Stimulated activated CD4-positive, alpha-beta T cell treated with anti-CD3 and anti-CD28 coated beads, Interleukin-1b, Interleukin-23, amount 100 ng/mL, for 24 hours (primary cell): ENCODE data around the gene DCXR.

ENCODE experiments used
- DNase-seq, 4 experiments: peaks; one replicate each; pipeline ENCODE4 v3.0.0-alpha.2; 2020; ENCODE audit warnings: low read depth in 4 of 4, low spot score in 1 of 4

DCXR gene

GRCh38 chr17:82023447-82024241, 13.9 kb downstream of the DCXR start:
- peak in 1 of 4 experiments; percentile 20 for DNase-seq

- DNase-seq = peak; percentile 98 to 100 (median 100)
Measured at GRCh38 chr17:82022981-82023446, 14.5 kb downstream of the DCXR start, which contains the start of gene LRRC45. TSS of gene LRRC45 (plus strand) at chr17:82023305. CDS start at chr17:82023644, 339 bp downstream.

GRCh38 chr17:82022310-82022980, 15.1 kb downstream of the DCXR start, which contains the start of gene CENPX:
TSS of gene CENPX (minus strand) at chr17:82022878. CDS start at chr17:82022861, 17 bp downstream.
- no peak for DNase-seq

DNA sequence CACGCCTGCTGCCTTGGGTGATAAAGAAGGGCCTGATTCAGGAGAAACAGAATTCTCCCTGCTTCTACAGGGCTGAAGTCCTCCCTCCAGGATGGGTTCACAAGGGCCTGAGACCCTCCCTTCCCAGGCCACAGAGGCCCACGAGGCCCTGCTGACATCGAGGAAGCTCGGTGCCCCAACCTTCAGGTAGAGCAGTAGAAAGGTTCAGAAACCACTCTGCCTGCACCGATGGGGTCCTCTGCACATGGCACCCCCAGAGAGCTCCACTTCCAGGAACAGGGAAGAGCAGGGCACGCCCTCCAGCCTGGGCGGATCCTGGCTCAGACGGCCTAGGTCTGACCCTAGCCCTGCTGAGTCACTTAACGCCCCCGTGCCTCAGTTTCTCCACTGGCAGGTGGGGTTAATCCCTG, 15.6 kb downstream of the DCXR start:
- DNase-seq = no peak

DNA sequence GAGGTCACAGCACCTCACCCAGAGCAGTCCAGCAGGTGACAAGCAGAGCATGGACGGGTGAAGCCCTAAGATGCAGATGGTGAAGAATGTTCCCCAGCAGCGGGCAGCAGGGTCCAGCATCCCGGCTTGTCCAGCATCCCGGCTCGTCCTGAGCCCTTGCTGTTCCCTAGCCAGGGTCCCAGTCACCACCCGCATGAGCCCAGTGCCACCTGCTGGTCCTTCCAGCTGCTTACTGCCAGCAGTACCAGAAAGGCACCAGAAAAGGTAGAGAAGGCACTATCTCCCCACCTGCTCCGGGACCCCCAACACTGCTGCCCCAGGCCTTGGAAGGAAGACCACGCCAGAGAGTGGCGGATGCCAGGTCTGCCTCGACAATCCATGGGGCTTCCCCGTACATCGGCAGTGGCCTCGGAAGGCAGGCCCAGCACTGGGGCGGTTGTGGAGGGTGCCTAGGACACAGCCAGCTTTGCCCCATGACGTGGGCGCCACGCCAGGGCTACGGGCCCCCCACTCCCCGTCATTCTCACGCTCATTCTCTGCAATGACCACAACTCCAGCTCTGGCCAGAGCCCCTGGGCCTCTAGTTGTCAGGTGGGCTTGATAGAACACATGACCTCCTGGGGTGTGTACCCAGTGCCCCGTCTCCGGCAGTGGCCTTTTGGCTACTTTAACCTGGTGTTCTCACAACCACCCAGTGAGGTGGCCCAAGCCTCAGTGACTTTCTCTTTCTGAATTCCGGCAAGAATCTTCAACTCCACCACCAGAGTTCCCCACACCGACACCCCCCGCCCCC, 16.2 kb downstream of the DCXR start:
- peak in 1 of 4 experiments; percentile 27 for DNase-seq

DNA sequence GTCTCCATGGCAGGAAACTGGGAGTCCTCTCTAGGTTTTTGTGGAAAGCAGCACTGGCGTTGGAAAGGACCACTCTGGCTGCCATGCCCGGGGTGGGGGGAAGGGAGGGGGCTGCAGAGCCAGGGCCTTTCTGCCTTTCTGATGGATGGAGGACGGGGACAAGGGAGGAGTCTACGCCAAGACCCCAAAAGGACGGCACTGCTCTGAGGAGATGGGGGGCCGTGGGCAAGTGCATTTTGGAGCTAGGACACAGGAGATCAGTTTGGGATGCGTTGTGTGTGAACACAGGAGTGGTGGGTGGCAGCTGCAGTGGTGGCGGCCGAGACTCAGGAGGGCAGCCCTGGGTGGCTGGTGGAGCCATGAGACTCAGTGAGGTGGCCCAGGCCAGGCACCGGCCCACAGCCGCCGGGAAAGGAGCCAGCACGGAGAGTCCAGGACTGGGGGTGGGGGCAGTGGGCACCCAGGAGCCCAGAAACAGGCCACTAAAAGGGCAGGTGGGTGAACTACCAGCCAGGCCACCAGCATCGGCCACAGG, 16.9 kb downstream of the DCXR start:
- no peak for DNase-seq

- peak; percentile 43 to 62 (median 54) for DNase-seq
Measured at GRCh38 chr17:82019690-82020571, 17.6 kb downstream of the DCXR start.

GRCh38 chr17:82018989-82019689, 18.4 kb downstream of the DCXR start:
- DNase-seq = no peak

DNA sequence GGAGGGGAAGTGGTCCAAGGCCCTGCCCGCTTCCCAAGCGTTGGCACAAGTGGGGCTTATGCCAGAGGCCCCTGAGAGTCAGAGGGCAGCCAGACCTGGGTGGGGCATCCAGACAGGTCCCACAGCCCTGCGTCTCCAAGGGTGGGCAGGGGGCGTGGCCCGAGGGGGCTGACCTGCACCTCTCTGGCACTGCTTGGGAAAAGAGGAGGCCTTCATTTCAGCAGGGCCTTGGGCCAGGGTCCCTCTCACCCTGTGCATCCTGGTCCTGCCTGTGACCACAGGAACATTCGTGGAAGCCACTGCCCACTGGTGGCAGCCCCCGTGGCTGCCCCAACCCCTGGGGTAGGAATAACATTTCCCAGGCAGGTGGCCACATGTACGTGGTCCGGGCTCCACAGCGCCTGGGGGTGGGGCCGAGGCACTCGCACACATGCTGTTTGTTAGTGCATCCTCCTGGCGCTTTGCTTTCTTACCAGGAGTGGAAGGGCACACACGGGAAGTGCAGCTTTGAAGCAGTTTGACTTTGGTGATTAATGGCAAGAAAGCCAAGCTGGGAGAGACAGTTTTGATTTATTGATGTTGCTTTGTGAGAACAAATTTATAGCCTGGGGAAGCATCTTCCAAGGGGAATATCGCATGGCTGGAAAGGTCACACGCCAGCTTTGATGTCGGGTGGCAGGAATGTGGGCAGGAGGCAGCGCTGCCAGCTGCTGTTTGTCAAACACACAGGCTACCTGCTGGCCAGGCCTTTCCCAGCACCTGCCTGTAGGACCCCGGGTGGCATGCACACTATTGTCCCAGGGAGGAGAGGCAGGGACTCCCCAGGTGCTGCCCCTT, 19.1 kb downstream of the DCXR start:
- DNase-seq = no peak

GRCh38 chr17:82017612-82018151, 19.8 kb downstream of the DCXR start:
- no peak for DNase-seq

DNA sequence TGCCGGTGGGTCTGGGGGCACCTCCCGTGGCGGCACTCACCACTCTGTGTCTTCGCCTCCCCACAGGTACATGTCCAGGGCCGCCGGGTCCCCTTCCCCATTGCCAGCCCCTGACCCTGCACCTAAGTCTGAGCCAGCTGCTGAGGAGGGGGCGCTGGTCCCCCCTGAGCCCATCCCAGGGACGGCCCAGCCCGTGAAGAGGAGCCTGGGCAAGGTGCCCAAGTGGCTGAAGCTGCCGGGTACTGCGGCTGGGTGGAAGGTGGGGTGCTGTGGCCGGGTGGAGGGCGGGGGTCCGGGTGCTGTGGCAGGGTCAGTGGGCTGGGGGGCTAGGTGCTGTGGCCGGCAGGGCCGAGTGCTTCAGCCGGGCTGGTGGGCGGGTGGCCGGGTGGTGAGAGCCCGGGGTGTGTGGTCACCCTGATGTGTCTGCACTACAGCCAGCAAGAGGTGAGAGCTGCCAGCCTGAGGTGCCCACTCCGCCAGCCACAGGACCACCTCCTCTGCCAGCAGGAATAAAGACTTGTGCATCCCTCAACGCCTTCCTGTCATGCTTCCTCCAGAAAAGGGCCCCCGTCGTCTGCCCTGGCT, 20.5 kb downstream of the DCXR start:
- DNase-seq = no peak

DNA sequence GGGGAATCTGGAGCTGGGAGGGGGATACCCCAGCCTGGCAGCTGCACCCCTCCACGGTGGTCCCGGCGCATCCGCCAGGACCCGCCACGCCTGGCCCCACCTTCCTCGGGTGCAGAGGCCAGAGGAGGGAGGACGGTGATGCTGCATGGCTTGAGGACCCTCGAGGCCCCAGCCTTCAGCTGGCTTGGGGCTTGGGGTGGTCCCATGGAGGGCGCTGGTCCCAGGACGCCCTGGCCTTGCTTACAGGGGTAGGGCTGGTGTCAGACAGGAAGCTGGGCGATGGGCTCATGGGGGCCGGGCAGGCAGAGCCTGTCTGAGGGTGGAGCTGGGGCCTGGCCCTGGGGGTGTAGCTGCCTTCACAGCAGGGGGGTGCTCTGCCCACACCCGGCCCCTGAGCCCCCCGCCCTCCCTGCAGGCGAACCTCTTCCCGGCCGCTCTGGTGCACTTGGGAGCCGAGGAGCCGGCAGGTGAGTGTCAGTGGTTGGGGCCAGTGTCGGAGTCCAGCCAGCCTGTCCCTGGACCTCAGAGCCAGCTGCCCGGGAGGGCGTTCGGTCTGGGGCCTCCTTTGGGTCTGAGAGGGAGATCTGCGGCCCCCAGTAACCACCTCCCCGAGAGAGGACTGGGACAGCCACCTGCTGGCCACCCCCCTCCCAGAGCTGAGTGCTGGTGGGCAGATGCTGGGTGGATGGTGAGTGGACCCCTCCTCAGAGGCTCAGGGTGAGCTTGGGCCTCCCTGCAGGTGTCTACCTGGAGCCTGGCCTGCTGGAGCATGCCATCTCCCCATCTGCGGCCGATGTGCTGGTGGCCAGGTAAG, 21.2 kb downstream of the DCXR start:
- no peak for DNase-seq

GRCh38 chr17:82015311-82015971, 22.1 kb downstream of the DCXR start:
- DNase-seq = no peak

DNA sequence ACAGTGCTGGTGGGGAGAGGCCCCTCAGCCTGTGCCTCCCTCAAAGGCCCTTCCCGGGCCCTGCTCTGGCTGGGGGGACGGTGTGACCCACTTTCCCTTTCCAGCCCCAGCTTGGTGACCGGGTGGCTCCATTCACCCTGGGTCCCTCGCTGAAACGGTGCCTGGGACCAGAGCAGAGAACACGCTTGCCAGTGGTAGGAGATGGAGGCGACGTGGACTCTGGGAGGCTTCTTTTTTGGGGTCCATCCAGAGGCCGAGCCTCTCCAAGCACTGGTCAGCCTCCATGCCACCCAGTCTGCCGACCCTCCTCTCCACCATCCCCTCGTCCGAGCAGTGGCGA, 22.6 kb downstream of the DCXR start:
- no peak for DNase-seq

GRCh38 chr17:82014432-82014831, 23.1 kb downstream of the DCXR start:
- no peak for DNase-seq

GRCh38 chr17:82013772-82014321, 23.6 kb downstream of the DCXR start:
- DNase-seq = no peak
